Astrocyte (in vitro differentiated cells and primary cell): ENCODE data around the gene MOV10L1.

Source experiments
- CTCF ChIP-seq: IDR thresholded peaks from 2 replicates; pipeline ENCODE4 v1.5.1; 2011; ENCODE audit warnings: low read depth, mild to moderate bottlenecking, inconsistent platforms, low read length, moderate library complexity; ENCODE audit not compliant: insufficient read depth
- EZH2 ChIP-seq: IDR thresholded peaks from 2 replicates; pipeline ENCODE4 v1.6.1; 2012; ENCODE audit warnings: mild to moderate bottlenecking, low read length, inconsistent platforms; ENCODE audit not compliant: insufficient read depth

DNA sequence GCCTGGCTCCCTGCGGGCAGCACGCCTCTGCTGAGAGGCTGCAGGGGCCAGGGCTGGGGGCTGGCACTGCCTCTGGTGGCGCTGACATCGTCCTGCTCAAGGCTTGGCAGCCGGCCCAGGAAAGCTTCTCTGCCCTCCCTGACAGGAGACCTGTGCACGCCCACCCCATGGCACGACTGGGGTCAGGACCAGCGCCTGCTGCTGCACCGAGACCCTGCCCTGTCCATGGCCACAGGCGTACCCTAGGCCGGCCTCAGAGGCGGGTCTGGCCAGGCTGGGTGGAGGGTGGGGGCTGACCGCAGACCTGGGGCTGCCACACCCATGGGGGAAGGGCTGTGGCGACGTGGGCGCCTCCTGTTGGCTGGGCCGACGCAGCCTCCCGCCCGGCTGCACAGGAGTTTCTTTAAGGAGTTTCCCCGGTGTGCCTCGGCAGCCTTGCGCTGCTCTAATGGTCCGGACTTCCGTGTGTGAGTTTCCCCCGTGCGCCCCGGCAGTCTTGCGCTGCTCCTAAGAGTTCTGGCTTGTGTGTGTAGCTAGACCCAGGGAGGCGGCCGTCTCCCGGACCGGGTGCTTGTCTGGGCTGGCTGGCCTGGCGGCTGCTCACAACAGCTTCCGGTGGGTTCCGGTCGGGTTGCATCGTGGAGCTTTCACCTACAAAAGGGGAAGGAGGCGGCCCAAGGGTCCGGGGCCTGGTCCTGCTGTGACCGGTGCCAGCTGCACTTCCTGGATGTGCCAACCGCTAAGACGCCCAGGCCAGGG is 100.6 kb downstream of the MOV10L1 start:
- TF ChIP-seq CTCF (no peak), EZH2 (no peak)
